Glomerular visceral epithelial cell (primary cell): ENCODE data around the gene PRELID2.
"Not testable (repeated sequence)": the region's sequence is repeated elsewhere in the genome, so short reads cannot be mapped to it uniquely, and the experiment has no call there.

Source experiments
- DNase-seq: peaks from one replicate; pipeline ENCODE4 v3.0.0-alpha.2; 2016; ENCODE audit errors: extremely low spot score

Gene PRELID2

GRCh38 chr5:145834917-145835847 is at the start of gene PRELID2:
Gene PRELID2 (minus strand): TSS chr5:145835342. CDS start chr5:145835251, 91 bp downstream.
- peak; percentile 94 for DNase-seq

- no peak for DNase-seq
Measured at GRCh38 chr5:145874765-145875164, 39.6 kb upstream of the PRELID2 start.

GRCh38 chr5:145872914-145873313 is 37.8 kb upstream of the PRELID2 start, which contains the start of gene GRXCR2:
Gene GRXCR2 (minus strand): TSS chr5:145873014. CDS start chr5:145872968, 46 bp downstream.
- no peak for DNase-seq

GRCh38 chr5:145872486-145872885 is 37.3 kb upstream of the PRELID2 start:
- peak; percentile 17 for DNase-seq

- DNase-seq, result no peak
Measured at GRCh38 chr5:145869753-145870152, 34.6 kb upstream of the PRELID2 start.

GRCh38 chr5:145867806-145868205 is 32.7 kb upstream of the PRELID2 start:
- DNase-seq, result no peak

GRCh38 chr5:145864432-145864831 is 29.3 kb upstream of the PRELID2 start:
- not testable (repeated sequence) for DNase-seq

- DNase-seq, result no peak
Measured at GRCh38 chr5:145863003-145863402, 27.9 kb upstream of the PRELID2 start.

GRCh38 chr5:145859897-145860296 is 24.8 kb upstream of the PRELID2 start:
- no peak for DNase-seq

- DNase-seq, result no peak
Measured at GRCh38 chr5:145859453-145859852, 24.3 kb upstream of the PRELID2 start.

- DNase-seq, result no peak
Measured at GRCh38 chr5:145858959-145859358, 23.8 kb upstream of the PRELID2 start.

GRCh38 chr5:145856285-145856818 is 21.2 kb upstream of the PRELID2 start:
- peak; percentile 45 for DNase-seq

GRCh38 chr5:145855763-145856267 is 20.7 kb upstream of the PRELID2 start:
- DNase-seq, result no peak

GRCh38 chr5:145854651-145855258 is 19.6 kb upstream of the PRELID2 start:
- peak; percentile 66 for DNase-seq

GRCh38 chr5:145853781-145854376 is 18.7 kb upstream of the PRELID2 start:
- no peak for DNase-seq

- DNase-seq, result no peak
Measured at GRCh38 chr5:145852990-145853389, 17.8 kb upstream of the PRELID2 start.

GRCh38 chr5:145848854-145849253 is 13.7 kb upstream of the PRELID2 start:
- DNase-seq, result peak; percentile 56

GRCh38 chr5:145847499-145848497 is 12.7 kb upstream of the PRELID2 start:
- peak; percentile 70 for DNase-seq

GRCh38 chr5:145846081-145846480 is 10.9 kb upstream of the PRELID2 start:
- DNase-seq, result no peak

GRCh38 chr5:145841299-145841698 is 6.2 kb upstream of the PRELID2 start:
- no peak for DNase-seq
